Activated naive CD4-positive, alpha-beta T cell treated with Interleukin-2 at 50 U/mL for 16 hours (primary cell): ENCODE results near the gene ADAM22.
"Not testable (repeated sequence)": the region's sequence is repeated elsewhere in the genome, so short reads cannot be mapped to it uniquely, and the experiment has no call there.

Experiments
- DNase-seq: peaks from one replicate; pipeline ENCODE4 v3.0.0-alpha.2; 2020

ADAM22 gene, protein sequence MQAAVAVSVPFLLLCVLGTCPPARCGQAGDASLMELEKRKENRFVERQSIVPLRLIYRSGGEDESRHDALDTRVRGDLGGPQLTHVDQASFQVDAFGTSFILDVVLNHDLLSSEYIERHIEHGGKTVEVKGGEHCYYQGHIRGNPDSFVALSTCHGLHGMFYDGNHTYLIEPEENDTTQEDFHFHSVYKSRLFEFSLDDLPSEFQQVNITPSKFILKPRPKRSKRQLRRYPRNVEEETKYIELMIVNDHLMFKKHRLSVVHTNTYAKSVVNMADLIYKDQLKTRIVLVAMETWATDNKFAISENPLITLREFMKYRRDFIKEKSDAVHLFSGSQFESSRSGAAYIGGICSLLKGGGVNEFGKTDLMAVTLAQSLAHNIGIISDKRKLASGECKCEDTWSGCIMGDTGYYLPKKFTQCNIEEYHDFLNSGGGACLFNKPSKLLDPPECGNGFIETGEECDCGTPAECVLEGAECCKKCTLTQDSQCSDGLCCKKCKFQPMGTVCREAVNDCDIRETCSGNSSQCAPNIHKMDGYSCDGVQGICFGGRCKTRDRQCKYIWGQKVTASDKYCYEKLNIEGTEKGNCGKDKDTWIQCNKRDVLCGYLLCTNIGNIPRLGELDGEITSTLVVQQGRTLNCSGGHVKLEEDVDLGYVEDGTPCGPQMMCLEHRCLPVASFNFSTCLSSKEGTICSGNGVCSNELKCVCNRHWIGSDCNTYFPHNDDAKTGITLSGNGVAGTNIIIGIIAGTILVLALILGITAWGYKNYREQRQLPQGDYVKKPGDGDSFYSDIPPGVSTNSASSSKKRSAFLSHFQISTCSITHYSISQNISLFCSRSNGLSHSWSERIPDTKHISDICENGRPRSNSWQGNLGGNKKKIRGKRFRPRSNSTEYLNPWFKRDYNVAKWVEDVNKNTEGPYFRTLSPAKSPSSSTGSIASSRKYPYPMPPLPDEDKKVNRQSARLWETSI

DNA sequence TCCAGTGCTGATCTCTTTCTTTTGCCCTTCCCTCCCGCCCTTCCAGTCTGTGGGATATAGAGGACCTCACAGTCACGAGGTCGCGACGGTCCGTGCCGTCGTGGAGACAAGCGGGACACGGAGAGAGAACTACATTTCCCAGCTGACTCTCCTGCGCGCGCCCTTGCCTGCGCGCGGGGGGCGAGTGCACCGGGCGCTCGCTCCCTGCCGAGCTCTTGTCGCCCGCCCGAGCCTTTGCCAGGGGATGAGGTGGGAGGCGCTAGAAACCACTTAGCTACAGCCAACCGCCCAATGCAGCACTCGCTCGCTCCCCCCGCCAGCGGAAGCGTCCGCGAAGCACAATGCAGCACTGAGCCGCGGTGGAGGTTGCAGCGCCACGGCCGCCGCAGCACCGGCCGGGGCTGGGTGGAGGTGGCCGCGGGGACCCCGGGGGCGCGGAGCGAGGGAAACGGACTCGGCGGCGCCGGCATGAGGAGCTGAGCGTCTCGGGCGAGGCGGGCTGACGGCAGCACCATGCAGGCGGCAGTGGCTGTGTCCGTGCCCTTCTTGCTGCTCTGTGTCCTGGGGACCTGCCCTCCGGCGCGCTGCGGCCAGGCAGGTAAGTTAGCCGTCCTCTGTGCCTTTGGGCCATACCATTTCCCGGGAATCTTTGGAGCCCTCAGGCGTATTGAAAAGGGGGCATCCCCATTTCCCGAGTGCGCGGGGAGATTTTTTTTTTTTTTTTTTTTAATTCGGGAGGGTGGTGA lies at the start of gene ADAM22:
Gene ADAM22, plus strand, starts transcription at position 299 of the 746 bp plus-strand sequence. Its CDS starts 215 bp downstream, at position 514.
- DNase-seq = peak; percentile 82

DNA sequence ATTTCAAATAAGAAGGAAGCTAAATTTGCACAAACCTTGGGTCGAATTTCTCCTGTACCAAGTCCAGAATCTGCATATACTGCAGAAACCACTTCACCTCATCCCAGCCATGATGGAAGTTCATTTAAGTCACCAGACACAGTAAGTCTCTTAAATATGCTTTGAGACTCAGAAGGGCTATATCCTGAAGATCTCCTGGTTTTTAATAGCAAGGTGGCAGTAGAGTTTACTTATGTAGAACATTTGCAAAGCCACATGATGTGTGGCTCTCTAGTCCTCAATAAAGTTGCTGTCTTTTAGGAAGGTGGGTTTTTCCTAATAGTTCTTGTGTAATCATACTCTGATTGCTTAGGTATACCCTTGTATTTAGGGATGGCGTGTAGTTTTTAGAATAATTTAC lies 49.0 kb upstream of the ADAM22 start:
- no peak for DNase-seq

DNA sequence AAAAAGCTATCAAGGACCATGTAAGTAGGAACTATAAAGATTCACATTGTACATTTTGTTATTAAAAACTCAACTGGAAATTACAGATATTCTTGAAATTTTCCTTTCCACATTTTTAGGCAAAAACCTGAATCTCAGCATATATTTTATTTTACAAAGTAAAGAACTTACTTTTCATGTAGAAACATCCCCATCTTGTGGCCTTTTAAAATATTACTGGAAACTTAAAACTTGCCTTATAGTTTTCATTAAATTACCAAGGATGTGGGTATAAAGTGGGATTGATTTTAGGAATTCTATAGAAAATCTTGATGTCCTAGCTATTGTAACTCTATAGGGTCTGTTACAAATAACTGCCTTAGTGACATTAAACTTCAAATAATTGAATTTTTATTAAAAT lies 47.2 kb upstream of the ADAM22 start:
- no peak for DNase-seq

DNA sequence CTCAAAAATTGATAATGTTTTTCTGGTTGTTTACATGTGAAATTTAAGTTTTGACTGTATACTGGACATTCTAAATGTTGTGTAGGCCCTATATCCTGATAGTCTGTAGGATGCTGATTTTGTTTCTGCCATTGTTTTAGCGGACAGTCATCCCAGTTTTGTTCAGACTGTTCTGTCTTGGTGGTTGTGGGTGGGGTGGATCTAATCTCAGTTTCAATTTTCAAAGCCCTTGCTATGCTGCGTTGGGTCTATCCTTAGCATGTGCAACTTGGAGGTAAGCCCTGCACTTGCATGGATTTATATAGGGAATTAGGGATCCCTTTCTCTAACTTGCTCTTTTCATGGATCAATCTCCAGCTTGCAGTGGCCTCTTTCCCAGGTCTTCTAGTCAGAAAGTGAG lies 38.7 kb upstream of the ADAM22 start:
- no peak for DNase-seq

DNA sequence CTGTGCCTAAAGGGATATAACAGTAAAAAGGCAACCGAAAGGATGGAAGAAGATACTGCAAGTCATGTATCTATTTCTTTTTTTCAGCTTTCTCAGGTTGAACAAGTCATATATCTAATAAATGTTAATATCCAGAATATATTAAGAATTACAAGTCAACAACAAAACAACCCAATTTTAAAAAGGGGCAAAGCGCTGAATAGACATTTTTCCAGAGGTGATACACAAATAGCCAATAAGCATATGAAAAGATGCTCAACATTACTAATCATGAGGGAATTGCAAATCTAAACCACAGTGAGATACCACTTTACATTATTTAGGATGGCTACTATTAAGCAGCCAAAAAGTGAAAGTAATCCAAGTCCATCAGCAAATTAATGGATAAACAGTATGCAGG lies 34.8 kb upstream of the ADAM22 start:
- DNase-seq = no peak

DNA sequence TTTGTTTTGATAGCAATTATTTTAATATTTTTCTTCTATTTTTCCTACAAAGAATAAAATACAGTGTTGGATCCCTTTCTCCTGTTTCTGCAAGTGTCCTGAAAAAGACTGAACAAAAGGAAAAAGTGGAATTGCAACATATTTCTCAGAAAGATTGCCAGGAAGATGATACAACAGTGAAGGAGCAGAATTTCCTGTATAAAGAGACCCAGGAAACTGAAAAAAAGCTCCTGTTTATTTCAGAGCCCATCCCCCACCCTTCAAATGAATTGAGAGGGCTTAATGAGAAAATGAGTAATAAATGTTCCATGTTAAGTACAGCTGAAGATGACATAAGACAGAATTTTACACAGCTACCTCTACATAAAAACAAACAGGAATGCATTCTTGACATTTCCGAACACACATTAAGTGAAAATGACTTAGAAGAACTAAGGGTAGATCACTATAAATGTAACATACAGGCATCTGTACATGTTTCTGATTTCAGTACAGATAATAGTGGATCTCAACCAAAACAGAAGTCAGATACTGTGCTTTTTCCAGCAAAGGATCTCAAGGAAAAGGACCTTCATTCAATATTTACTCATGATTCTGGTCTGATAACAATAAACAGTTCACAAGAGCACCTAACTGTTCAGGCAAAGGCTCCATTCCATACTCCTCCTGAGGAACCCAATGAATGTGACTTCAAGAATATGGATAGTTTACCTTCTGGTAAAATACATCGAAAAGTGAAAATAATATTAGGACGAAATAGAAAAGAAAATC lies 26.7 kb upstream of the ADAM22 start:
- not testable (repeated sequence) for DNase-seq

DNA sequence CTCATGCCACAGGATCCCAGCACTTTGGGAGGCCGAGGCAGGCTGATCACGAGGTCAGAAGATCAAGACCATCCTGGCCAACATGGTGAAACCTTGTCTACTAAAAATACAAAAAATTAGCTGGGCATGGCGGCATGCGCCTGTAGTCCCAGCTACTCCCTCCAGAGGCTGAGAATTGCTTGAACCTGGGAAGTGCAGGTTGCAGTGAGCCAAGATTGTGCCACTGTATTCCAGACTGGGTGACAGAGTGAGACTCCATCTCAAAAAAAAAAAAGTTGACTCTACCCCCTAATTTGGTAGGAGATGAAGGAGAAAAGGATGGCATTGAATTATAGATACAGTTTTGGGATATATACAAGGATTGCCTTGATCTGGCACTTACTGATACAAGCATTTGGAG lies 25.2 kb upstream of the ADAM22 start:
- DNase-seq = not testable (repeated sequence)

DNA sequence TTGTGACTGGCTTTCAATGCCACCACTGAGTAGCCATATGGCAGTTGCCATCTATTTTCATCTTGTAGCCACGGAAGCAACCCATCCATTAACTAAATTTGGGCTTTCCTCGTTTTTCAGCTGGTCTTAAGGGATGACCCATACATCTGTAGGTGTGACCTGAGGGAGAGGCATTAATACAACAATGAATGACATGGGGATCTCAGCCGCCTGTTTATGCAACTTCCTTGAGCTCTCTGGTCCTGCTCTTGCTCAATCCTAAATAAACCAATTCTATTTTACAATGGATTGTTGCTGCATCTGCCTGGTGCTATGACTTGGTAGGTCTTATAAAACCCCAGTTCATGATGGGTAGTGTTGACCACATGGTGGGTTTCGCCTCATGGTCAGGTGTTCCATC lies 21.9 kb upstream of the ADAM22 start:
- no peak for DNase-seq

DNA sequence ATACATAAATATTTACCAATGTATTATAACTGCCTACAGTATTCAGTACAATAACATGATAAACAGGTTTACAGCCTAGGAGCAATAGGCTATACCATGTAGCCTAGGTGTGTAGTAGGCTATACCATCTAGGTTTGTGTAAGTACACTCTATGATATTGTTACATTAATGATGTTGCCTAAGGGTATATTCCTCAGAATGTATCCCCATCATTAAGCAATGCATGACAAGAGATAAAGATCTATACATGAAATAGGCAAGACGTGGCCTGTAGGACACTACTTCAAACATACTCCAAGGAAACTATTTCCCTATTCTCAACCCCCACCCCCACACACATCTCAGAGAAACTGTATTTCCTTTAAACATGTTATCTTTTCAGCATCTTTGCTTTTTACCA lies 15.3 kb upstream of the ADAM22 start:
- no peak for DNase-seq

DNA sequence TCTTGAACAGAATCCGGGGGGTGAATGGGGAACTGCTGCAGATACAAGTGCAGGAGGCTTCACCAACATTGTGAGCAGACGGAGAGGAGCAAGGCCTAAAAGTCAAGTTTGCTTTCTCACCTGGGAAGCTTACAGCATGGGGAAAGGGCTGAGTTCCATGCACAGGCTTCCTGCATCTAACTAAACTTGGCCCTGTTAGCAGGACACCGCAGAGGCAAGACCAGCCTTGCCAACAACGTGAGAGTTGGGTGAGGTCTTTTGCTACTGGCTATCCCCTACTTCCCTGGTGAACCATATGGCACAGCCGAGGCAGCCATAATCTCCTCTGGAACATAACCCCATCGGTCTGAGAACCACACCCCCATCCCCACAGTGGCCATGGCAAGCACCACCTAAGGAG lies 14.2 kb upstream of the ADAM22 start:
- no peak for DNase-seq

DNA sequence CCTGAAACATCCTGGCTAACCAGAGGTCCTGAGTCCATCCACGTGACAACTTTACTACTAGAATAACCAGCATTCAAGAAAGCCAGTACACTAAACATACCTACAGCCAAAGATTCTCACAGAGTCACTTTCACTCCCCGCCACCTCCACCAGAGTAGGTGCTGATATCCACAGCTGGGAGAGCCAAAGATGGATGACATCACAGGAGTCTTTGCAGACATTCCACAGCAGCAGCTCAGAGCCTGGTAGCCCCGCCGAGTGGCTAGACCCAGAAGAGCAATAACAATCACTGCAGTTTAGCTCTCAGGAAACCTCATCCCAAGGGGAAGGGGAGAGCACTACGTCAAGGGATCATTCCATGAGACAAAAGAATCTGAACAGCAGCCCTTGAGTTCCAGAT lies 13.5 kb upstream of the ADAM22 start:
- no peak for DNase-seq

DNA sequence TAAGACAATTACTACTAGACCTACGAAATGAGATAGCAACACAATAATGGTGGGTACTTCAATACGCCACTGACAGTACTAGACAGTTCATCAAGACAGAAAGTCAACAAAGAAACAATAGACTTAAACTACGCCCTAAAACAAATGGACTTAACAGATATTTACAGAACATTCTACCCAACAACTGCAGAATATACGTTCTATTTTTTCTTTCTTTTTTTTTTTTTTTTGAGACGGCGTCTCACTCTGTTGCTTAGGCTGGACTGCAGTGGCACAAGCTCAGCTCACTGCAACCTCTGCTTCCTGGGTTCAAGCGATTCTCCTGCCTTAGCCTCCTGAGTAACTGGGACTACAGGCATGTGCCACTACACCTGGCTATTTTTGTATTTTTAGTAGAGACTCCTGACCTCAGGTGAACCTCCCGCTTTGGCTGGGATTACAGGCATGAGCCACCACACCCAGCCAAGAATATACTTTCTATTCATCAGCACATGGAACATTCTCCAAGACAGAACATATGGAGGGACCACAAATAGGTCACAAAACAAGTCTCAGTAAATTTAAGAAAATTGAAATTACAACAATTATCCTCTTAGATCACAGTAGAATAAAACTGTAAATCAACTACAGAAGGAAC lies 11.2 kb upstream of the ADAM22 start:
- not testable (repeated sequence) for DNase-seq

DNA sequence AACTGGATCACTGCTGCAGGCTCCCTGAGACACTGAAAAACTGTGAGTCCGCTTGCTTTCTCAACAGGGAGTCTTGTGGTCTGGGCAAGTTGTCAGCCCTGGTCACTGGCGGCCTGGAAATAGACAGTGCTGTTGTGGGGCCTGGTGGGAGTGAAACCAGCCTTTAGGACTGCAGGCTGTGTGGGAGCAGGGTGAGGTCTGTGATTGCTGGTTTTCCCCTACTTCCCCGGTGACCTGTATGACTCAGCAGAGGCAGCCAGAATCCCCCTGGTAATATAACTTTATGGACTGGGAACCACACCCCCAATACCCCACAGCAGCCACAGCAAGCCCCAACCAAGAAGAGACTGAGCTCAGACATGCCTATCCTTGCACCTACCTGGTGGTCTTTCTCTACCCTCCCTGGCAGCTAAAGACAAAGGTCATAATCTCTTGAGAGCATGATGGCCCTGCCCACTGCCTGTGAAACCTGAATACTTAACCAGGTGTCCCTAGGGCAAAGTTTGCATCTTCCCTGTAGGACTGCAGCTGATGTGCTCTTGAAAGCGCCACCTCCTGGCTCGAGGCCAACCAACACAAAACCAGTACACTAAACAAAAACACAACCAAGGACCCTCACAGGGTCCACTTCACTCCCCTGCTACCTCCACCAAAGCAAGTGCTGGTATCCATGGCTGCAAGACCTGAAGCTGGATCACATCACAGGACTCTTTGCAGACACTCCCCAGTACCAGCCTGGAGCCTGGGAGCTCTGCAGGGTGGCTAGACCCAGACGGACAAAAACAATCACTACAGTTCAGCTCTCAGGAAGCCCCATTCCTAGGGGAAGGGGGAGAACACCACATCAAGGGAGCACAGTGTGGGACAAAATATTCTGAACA lies 7.2 kb upstream of the ADAM22 start:
- DNase-seq = no peak

DNA sequence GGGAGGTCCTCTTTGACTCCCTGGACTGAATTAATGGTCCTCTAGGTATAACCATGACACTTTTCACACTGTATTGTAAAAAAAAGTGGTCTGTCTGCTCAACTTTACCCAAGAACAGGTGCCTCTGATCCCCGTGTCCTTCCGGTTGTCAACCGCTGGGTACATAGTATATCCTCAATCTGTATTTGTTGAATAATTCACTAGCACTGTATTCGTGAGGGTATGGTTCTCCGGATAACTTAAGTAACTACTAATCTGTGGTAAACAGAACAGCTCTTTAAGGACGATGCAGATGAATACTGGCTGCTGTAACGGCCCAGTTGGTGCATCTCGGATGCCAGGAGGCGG lies 472 bp upstream of the ADAM22 start:
- DNase-seq = no peak

DNA sequence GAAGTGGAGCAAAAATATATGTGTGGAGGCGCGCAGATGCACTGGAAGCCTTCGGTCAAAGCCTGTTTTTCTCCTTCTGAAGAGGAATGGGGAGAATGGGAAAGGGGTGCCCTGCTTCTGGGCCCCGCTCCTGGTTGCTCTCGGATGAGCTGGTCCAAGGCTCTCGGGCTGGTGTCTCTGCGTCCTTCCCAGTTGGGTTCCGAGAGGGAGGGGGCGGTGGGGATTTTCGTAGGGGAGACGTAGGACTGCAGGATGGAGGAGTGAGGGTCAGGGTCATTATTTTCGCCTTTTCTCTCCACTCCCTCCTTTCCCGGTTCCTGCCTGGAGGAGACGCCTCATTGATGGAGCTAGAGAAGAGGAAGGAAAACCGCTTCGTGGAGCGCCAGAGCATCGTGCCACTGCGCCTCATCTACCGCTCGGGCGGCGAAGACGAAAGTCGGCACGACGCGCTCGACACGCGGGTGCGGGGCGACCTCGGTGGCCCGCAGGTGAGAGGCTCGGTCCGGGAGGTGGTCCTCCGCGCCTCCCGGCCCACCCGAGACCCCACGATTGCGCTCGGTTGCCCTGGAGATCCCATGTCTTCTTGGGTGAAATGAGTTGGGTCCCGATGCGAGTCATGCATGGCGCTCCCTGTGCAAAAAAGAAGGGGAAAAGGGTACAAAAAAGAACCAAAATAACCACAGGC lies 790 bp downstream of the ADAM22 start:
- DNase-seq = no peak

DNA sequence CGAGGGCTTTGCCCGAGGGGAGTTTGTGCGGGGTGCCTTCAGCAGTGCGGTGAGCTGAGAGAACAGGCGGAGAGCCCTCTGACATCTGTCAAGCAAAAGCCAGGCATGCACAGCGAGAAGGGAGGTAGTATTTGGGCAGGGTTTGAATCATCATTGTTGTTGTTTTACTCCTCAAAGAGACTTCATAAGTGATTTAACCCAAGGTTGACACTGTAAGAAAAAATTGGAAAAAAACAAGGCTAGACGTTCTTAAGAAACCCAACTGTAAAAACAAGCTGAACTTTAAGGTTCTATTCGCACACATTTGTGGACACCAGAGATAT lies 1.3 kb downstream of the ADAM22 start:
- DNase-seq = no peak

DNA sequence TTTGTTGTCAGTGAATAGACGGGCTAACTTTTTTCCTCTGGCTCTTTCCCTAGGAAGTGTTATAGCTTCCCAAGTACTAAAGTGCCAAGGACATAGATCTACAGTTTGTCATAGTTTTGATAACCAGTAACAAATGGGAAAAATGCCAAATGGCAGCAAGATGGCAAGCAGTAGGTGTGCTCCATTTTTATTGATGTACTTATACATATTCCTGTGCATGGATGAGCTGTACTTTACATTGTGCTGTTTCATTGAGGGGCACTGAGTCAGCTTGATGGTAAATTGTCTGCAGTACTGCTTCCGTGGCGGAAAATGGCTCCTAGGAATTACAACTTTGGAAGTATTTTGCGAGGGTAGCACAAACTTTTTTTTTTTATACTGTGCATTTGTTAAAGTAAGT lies 7.1 kb downstream of the ADAM22 start:
- DNase-seq = no peak

DNA sequence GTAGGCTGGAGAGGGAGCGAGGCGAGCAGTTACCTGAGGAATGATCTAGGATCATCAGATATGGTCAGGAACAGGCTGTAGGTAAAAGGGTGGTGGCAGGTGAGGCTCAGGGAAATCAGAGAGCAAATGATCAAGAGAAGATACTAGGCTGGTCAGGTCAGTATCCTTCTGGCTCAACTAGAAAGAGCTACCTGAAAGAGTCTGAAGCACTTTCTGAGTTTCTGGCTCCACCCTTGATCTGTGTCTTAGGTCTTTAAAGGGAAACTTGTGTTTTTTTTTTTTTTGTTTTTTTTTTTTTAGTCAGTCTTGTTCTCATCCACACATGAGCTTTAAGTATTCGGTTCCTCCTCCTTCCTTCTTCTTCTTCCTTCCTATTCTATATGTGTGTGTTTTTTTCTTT lies 10.5 kb downstream of the ADAM22 start:
- DNase-seq = no peak

DNA sequence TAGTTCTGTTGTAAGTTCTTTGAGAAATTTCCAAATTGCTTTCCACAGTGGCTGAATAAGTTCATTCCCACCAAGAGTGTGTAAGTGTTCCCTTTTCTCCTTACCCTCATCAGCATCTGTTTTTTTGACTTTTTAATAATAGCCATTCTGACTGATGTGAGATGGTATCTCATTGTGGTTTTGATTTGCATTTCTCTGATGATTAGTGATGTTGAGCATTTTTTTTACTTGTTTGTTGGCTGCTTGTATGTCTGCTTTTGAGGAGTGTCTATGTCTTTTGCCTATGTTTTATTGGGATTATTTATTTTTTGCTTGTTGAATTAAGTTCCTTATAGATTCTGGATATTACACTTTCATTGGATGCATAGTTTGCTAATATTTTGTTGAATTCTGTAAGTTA lies 11.9 kb downstream of the ADAM22 start:
- not testable (repeated sequence) for DNase-seq

DNA sequence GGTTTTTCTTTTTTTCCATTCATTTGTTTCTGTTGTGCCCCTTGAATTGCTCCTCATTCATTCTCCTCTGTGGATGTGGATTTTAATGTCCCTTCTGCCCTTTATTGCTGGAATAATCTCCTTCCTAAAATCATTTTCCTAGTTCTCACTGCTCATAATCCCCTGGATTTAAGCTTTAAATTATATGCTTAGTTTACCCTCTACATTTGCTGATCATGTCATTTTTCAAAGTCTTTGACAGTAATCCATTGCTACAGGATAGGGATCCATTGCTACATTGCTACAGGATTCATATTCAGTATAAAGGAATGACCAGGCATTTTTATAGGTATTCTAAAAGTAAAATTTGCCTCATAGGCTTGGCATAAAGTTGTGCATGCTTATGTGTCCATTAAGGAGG lies 14.3 kb downstream of the ADAM22 start:
- DNase-seq = no peak

DNA sequence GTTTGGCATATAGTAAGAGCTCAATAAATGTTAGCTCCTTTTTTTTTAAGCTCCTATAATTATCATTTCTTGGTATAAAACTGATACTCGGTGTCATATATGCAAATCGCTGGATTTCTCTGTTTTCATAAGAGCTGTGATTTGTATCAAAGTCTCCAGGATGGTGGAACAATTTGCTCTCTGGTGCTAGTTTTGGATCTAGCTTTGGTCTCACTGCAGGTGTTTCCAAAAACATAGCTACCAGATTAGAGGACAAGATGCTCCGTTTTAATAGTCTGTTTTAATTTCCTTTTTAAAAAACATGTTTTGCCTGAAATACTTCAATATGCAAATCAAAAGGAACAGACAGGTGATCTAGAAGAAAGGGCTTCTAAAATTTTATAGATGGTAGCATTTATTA lies 25.3 kb downstream of the ADAM22 start:
- DNase-seq = no peak
